Activated CD4-positive, CD25-positive, alpha-beta regulatory T cell (primary cell): Measurements from ENCODE around the gene RAB11FIP4.

ENCODE experiments used
- DNase-seq, 4 experiments: peaks; one replicate each; lab custom pipeline; 2025; lab: John Stamatoyannopoulos, UW

The RAB11FIP4 gene

GRCh38 chr17:31525801-31526549 lies 134.5 kb downstream of the RAB11FIP4 start:
- no peak for DNase-seq

DNA sequence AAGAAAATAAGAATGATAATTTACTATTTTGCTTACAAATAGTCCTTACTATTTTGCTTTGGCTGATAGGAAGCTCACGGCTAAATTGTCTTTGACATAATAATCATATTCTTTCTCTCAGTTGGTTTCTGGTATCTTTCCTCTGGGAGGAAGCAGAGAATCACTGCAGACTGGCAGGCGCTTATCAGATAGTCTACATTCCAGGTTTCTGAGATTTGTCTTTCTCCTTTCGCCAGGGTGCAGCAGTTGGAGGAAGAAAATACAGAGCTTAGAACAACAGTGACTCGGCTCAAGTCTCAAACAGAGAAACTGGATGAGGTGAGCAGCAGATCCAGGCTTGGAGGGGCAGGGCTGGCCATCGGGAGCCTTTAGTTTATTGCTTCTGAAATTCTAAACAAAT lies 136.1 kb downstream of the RAB11FIP4 start:
- no peak for DNase-seq

GRCh38 chr17:31528291-31528874 lies 136.9 kb downstream of the RAB11FIP4 start:
- DNase-seq: no peak

GRCh38 chr17:31529841-31530251 lies 138.4 kb downstream of the RAB11FIP4 start:
- no peak for DNase-seq

GRCh38 chr17:31530391-31530985 lies 139.0 kb downstream of the RAB11FIP4 start:
- no peak for DNase-seq

- DNase-seq: no peak
Observed at GRCh38 chr17:31531336-31531980, 140.0 kb downstream of the RAB11FIP4 start.

GRCh38 chr17:31532081-31532480 lies 140.6 kb downstream of the RAB11FIP4 start:
- DNase-seq: no peak

DNA sequence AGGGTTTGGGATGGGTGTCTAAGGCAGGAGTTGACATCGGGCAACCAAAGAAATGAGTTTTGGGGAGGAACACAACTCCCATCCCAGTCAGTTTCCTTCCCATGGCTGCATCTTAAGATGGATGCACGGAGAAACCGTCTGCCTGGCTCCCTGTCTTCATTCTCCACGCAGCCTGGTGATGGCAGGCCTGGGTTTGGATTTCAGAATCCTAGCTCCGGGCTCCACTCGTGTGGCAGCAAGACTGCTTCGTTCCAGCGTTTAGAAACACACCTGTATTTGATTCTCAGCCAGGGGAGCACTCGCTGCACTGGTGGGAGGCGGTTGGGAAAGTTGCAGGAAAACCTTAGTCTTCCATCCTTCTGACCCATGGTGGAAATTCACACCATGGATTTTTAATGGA lies 141.1 kb downstream of the RAB11FIP4 start:
- DNase-seq: no peak

- no peak for DNase-seq
Observed at GRCh38 chr17:31533546-31534155, 142.2 kb downstream of the RAB11FIP4 start.

DNA sequence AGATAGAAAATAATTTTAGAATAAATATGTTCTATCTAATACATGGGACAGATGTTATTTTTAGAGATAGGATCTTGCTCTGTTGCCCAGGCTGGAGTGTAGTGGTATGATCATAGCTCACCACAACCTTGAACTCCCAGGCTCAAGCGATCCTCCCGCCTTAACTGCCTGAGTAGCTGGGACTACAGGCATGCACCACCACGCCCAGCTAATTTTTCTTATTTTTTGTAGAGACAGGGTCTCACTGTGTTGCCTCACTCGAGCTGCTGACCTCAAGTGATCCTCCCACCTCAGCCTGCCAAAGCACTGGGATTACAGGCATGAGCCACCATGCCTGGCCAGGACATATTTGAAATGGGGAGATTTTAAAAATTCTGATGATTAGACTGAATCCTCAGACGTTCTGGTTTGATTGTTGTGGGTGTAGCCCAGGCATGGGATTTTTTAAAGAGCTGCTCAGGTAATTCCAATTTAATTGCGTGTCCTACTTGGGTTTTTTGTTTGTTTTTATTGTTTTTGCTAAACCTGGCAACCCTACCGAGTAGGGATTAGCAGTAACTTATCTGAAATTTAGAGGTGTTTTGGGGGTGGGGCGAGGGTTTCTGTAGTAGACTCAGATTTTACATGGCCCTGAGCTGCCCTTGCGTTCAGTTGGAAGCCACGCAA lies 142.9 kb downstream of the RAB11FIP4 start:
- no peak for DNase-seq

GRCh38 chr17:31535581-31535981 lies 144.1 kb downstream of the RAB11FIP4 start:
- no peak for DNase-seq

GRCh38 chr17:31536451-31536850 lies 145.0 kb downstream of the RAB11FIP4 start:
- DNase-seq: no peak

DNA sequence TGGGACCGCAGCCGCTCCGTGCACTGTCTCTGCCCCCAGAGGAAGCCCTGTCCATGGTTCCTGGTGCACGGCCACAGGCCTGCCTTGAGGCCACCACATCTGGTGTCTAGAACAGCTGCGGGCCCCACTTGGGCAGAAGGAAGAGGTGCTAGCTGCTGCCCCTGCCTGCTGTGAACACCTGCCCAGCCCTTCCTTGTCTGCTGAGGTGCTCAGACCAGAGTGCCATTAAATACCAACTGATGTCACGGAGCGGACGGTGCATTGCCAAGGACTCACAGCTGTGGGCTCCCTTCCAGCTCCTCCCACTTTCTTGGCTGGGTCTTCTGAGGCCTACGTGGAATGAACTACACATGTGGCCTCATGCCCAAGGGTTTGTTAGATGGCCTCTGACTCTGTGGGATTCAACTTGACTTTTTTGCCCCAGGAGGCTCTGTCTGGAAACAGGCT lies 146.1 kb downstream of the RAB11FIP4 start:
- no peak for DNase-seq

DNA sequence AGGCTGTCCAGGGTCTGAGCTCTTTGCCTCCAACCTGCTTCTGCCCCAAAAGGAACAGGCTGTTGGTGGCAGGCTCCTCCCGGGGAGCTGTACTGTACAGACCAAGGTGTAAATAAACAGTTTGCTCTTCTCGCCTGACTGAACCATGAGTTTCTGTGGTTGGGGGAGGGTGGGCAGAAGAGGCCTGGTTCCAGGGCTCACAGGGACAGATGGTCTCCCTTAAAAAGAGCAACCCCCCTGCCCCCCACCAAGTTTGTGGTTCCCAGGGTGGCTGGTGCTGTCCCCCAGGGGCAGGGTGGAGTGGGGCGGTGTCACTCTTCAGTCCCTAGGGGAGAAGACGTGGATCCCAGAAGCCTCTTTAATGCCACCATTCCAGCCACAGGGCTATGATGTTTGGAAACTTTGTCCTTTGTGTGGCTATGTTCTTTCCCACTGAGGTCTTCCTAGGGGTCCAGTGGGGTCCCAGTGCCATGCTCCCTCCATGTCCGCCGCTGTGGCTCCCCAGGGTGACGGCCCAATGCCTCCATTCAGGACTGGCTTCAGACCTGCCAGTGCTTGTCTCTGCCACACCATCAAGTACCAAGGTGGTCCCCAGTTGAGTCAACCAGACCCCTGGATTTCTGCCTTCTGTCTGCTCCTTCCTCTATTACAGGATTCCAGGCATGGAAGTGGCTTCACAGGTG lies 146.7 kb downstream of the RAB11FIP4 start:
- DNase-seq: no peak

DNA sequence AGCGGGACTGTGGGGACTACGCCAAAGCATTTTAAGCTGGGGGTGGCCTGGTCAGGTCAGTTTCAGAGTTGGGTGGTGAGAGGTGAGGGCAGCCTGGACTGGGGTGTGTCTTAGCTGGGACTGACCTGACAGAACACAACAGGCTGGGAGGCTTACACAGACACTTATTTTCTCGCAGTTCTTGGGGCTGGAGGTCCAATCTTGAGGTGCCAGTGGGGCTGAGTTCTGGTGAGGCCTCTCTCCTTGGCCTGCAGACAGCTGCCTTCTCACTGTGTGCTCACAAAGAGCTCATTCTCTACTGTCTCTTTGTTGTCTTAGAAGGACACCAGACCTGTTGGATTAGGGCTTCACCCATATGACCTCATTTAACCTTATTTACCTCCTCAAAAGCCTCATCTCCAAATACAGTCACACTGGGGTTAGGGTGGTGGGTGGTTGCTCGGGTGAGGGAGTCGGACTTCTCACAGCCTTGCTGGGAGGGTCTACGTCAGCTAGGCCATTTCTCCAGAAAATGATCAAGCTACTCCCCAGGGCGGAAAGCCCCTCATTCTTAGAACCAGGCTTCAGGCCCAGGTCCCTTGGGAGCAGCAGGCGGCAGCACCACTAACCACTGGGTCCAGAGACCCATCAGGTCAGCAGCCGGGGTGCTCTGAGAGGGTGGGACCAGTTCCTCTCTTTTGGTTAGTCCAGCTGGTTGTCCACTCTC lies 149.3 kb downstream of the RAB11FIP4 start:
- DNase-seq: no peak

- no peak for DNase-seq
Observed at GRCh38 chr17:31541559-31541958, 150.1 kb downstream of the RAB11FIP4 start.

DNA sequence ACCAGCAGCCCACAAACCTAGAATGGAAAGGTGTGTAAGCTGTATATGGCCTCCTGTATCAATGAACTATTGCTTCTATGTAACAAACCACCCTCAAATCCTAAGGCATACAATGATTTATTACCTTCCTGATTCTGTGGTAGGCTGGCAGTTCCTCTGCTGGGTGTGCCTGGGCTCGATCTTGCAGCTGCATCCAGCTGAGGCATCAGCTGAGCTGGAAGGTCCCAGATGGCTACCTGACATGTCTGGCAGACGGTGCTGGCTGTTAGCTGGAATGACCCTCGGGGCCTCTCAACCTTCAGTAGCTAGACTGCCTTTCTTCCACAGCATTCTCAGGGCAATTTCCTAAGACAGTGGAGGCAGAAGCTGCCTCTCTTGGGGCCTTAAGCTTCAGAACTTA lies 152.7 kb downstream of the RAB11FIP4 start:
- no peak for DNase-seq

DNA sequence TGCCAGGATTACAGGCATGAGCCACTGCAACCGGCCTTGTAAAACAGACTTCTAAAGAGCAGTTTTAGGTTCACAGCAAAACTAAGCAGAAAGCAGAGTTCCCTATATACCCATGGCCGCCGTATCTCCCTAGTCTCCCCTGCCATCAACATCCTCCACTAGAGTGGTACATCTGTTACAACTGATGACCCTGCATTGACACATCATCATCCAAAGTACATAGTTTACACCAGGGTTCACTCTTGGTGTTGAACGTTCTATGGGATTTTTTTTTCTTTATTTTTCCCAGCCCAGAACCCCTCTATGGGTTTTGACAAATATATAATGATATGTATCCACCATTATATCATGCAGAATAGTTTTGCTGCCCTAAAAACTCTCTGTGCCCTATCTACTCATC lies 155.2 kb downstream of the RAB11FIP4 start:
- DNase-seq: no peak

DNA sequence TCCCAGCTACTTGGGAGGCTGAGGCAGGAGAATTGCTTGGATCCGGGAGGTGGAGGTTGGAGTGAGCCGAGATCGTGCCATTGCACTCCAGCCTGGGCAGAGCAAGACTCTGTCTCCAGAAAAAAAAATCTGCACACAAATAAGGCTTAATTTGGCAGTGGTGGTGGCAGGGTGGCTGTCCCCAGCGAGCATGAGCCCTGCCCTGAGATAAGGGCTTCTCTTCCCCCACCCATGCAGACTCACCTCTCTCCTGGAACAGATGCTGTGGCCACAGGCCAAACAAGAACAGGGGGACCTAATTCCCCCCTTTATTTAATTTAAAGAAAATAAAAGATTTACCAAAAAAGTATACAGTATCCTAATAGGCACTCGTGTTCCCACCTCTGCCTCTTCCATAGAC lies 157.2 kb downstream of the RAB11FIP4 start:
- no peak for DNase-seq

GRCh38 chr17:31549121-31549524 lies 157.6 kb downstream of the RAB11FIP4 start:
- no peak for DNase-seq
